ENCODE data around the gene LRRN1.
A peak's percentile ranks its signal among the peaks of the same experiment; 100 is the strongest.

Gene LRRN1

GRCh38 chr3:3799173-3800079, at the start of gene LRRN1:
LRRN1 (plus strand) TSS chr3:3799431; CDS start chr3:3844642, 45,211 bp downstream.
- peak; percentile 72 for DNase-seq

- DNase-seq: no peak
These were observed 45.8 kb upstream of the LRRN1 start for GRCh38 chr3:3753416-3753815.

GRCh38 chr3:3765661-3766060, 33.6 kb upstream of the LRRN1 start:
- no peak for DNase-seq

- no peak for DNase-seq
These were observed 33.1 kb upstream of the LRRN1 start for GRCh38 chr3:3766140-3766539.

- no peak for DNase-seq
These were observed 28.1 kb upstream of the LRRN1 start for GRCh38 chr3:3771094-3771493.

- DNase-seq: no peak
These were observed 27.7 kb upstream of the LRRN1 start for GRCh38 chr3:3771567-3771966.

GRCh38 chr3:3772338-3772737, 26.9 kb upstream of the LRRN1 start:
- no peak for DNase-seq

GRCh38 chr3:3772920-3773319, 26.3 kb upstream of the LRRN1 start:
- DNase-seq: no peak

- no peak for DNase-seq
These were observed 22.6 kb upstream of the LRRN1 start for GRCh38 chr3:3776607-3777006.

- no peak for DNase-seq
These were observed 21.0 kb upstream of the LRRN1 start for GRCh38 chr3:3778216-3778615.

GRCh38 chr3:3778641-3779270, 20.5 kb upstream of the LRRN1 start:
- DNase-seq: no peak

GRCh38 chr3:3782457-3782856, 16.8 kb upstream of the LRRN1 start:
- DNase-seq: no peak

- no peak for DNase-seq
These were observed 16.0 kb upstream of the LRRN1 start for GRCh38 chr3:3783210-3783609.

- no peak for DNase-seq
These were observed 15.5 kb upstream of the LRRN1 start for GRCh38 chr3:3783696-3784095.

GRCh38 chr3:3792391-3792790, 6.8 kb upstream of the LRRN1 start:
- no peak for DNase-seq

- peak; percentile 49 for DNase-seq
These were observed 559 bp upstream of the LRRN1 start for GRCh38 chr3:3798631-3799113.

- DNase-seq: peak; percentile 28
These were observed 837 bp downstream of the LRRN1 start for GRCh38 chr3:3800080-3800455.

- DNase-seq: no peak
These were observed 1.7 kb downstream of the LRRN1 start for GRCh38 chr3:3800685-3801493.

- DNase-seq: no peak
These were observed 2.2 kb downstream of the LRRN1 start for GRCh38 chr3:3801494-3801841.

- no peak for DNase-seq
These were observed 2.8 kb downstream of the LRRN1 start for GRCh38 chr3:3802046-3802445.

- DNase-seq: no peak
These were observed 5.3 kb downstream of the LRRN1 start for GRCh38 chr3:3804560-3804959.

- DNase-seq: no peak
These were observed 6.9 kb downstream of the LRRN1 start for GRCh38 chr3:3806092-3806491.

GRCh38 chr3:3806856-3807255, 7.6 kb downstream of the LRRN1 start:
- DNase-seq: no peak

GRCh38 chr3:3813013-3813412, 13.8 kb downstream of the LRRN1 start:
- DNase-seq: no peak

All from stimulated activated CD8-positive, alpha-beta memory T cell treated with anti-CD3 and anti-CD28 coated beads, Interleukin-4, amount 100 ng/mL, for 48 hours (primary cell).